ENCODE measurements around the gene TRAF3IP3.

The TRAF3IP3 gene

DNA sequence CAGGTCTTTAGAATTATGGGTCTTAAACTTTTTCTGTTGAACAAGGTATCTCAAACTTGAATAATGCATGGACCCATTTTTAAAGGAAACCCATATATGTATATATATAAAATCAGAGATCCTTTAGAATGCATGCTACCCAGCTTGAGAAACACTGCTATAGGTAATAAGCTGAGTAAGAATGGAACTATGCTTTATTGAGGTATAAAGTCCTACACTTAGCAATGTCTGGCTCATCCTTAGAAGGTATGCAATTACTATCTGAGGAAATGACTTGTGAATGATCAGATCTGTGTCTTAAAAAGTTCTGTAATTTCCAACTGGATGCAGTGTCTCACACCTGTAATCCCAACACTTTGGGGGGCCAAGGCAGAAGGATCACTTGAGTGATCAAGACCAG, 11.2 kb downstream of the TRAF3IP3 start:
- TF ChIP-seq CTCF (IDR thresholded peaks at IDR 0.05; ENCODE audit: borderline replicate concordance, insufficient read depth, low read depth, low read length) = no peak
- no peak overlapping the region for H3K4me3 ChIP-seq (ENCODE audit: low read depth, low read length)

DNA sequence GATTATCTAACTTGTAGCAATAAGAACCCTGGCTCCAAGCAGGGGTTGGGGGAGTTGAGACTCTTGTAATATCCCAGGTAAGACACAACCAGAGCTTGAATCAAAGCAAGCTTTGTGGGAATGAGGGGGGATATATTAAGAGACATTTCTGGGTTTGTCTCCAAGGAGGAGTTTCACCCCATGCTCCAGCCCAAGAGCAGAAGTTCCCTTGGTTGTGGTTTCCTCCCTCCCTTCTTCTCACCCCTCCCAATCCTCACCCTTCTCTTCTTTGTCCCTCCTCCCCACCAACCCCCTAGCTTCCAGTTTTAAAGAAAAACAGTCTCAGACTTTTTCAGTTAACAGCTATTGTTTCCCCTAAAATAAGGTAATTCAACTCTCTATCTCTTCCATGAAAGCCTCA, 11.9 kb downstream of the TRAF3IP3 start:
- no peak for TF ChIP-seq CTCF (IDR thresholded peaks at IDR 0.05; ENCODE audit: borderline replicate concordance, insufficient read depth, low read depth, low read length)
- H3K4me3 ChIP-seq (ENCODE audit: low read depth, low read length) = no peak overlapping the region

GRCh38 chr1:209768354-209768774, 12.5 kb downstream of the TRAF3IP3 start:
- H3K4me3 ChIP-seq (ENCODE audit: low read depth, low read length) = peak overlapping the region; percentile 60
- no peak for TF ChIP-seq CTCF (IDR thresholded peaks at IDR 0.05; ENCODE audit: borderline replicate concordance, insufficient read depth, low read depth, low read length)

DNA sequence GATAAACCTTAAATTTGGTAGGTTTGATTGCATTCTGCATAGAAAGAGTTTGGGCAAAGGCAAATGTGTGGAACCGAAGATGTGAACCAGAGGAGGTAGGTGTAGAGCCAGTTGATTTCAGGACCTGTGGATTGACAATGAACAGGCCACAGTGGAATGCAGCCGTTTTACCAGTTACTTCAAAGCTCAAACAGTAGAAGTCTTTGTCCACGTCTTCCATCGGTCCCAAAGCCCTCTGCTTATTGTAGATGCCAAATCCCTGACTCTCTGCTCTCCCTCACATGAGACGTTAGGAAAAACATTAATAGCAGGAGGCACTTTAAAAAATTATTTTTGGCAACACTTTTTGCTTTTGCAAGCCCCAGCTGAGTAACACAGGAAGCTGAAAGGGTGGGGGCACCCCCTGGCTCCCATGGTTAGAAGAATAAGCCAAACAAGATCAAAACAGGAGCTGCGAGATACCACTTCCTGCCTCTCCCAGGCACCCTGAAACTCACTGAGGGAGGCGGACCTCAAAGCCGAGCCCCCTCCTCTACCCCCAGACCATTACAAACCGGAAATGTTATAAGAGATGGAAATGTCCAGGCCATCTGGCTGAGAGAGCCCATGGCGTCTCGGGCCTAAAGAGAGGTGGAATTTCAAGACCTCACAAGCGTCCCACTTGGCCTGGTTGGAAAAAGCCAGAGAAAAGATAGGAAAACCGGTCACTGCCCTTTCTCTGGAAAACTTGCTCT, 13.5 kb downstream of the TRAF3IP3 start:
- TF ChIP-seq CTCF (IDR thresholded peaks at IDR 0.05; ENCODE audit: borderline replicate concordance, insufficient read depth, low read depth, low read length) = no peak
- H3K4me3 ChIP-seq (ENCODE audit: low read depth, low read length) = peak overlapping the region; percentile 60

DNA sequence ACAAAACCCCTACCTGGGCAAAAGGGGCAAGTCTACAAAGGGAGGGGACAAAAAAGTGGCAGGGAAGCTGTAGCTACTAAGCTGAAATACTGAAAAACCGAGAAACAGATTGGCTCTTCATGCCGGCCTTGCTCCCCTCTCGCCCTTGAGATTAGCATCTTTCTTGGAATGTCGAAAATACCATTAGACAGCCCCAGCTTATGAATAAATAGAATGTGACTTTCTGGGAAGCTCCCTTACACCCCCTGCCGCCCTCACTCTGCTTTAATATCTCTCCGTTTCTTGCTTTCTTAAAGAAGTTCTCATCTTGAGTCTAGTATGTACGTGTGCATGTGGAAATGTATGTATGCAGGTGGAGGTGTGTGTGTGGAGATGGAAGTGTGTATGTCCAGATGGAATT, 14.1 kb downstream of the TRAF3IP3 start:
- H3K4me3 ChIP-seq (ENCODE audit: low read depth, low read length) = peak overlapping the region; percentile 60

DNA sequence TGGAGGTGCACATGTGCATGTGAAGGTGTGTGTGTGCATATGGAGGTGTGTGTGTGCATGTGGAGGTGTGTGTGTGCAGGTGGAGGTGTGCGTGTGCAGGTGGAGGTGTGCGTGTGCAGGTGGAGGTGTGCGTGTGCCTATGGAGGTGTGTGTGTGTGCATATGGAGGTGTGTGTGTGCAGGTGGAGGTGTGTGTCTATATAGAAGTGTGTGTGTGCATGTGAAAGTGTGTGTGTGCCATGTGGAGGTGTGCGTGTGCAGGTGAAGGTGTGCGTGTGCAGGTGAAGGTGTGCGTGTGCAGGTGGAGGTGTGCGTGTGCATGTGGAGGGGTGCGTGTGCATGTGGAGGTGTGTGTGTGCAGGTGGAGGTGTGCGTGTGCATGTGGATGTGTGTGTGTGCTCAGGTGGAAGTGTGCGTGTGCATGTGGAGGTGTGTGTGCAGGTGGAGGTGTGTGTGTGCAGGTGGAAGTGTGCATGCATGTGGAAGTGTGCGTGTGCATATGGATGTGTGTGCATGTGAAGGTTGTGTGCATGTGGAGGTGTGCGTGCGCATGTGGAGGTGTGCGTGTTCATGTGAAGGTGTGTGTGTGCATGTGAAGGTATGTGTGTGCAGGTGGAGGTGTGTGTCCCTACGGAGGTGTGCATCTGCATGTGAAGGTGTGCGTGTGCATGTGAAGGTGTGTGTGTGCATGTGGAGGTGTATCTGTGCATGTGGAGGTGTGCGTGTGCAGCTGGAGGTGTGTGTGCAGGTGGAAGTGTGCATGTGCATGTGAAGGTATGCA, 15.0 kb downstream of the TRAF3IP3 start:
- H3K4me3 ChIP-seq (ENCODE audit: low read depth, low read length) = peak overlapping the region; percentile 60
- TF ChIP-seq CTCF (IDR thresholded peaks at IDR 0.05; ENCODE audit: borderline replicate concordance, insufficient read depth, low read depth, low read length) = no peak

More for the DNA sequence above, 14.1 kb downstream of the TRAF3IP3 start:
- TF ChIP-seq CTCF (IDR thresholded peaks at IDR 0.05; ENCODE audit: borderline replicate concordance, insufficient read depth, low read depth, low read length) = no peak
